ENCODE data around the gene AKR7A3.

AKR7A3 gene

DNA sequence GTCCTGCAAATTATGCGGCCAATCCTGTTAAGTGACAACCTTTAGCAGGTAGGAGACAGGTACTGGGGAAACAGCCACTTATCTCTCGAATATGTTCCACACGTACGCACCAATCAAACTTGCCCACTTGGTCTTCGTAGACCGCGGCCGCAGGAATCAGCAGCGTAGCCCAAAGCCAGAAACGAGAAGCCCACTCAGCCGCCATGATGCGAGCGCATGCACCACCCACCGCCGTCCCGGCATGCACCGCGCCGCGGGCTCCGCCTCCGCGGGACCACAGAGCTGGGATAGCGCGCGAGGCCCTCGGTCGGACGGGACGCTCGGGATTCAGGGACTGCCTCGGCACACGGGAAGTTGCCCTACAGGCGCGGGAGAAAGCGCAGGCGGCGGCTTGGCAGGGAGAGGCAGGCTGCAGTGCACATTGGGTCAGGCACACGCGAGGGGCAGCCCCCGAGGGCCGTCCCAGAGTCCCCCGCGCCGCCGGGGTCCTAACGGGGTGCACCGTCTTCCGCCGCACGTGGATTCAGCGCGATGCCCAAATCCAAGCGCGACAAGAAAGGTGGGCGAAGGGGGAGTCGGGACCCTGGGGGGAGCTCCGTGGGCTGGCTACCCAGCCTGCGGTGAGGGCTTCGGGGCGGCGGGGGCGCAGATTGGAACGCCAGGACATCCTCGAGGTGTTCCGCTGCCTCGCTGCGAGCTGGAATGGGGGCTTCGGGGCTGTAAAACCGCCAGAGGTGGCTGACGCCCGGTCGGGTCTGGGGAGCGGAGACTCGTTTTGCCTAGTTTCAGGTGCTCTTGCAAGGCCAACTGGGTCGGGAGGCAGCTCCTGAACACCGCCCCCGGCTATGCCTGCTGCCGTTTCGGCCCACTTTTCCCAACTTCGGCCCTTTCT, 37.0 kb downstream of the AKR7A3 start, which contains the start of the genes EMC1 and MRTO4:
EMC1 (minus strand) TSS at position 220 of the 892 bp plus-strand sequence; CDS start at position 205, 15 bp downstream.
MRTO4 (plus strand) TSS at position 501 of the 892 bp plus-strand sequence; CDS start at position 532, 31 bp downstream.
- peak; percentile 85 for DNase-seq (ENCODE audit: low spot score)

DNA sequence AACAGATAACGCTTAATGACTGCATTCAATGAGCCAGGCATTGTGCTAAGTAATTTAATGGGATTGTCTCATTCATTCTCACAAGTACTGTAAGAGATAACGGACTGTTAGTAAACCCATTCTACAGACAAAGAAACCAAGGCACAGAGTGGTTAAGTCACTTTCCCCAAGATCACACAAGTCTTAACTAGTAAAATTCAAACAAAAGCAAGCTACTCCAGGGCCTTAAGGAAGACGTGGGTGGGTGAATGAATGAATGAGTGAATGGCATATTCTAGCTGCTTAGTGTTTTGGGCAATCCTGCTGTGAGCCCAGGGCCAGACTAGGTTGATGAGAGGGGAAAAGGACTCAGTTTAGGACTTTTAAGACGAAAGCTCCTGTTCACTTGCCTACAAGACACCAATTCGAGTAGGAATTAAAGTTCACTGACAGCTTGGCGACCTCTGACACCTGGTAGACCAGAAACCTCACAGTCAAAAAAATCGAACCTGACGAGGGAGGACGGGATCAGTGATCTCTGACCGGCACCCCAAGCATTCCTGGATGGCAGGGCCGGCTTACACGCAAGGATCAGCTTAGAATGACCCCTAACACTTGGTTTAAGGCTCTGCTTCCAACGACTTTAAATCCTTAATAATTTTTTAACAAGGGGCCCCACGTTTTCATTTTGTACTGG, 37.8 kb downstream of the AKR7A3 start:
- DNase-seq (ENCODE audit: low spot score): no peak

DNA sequence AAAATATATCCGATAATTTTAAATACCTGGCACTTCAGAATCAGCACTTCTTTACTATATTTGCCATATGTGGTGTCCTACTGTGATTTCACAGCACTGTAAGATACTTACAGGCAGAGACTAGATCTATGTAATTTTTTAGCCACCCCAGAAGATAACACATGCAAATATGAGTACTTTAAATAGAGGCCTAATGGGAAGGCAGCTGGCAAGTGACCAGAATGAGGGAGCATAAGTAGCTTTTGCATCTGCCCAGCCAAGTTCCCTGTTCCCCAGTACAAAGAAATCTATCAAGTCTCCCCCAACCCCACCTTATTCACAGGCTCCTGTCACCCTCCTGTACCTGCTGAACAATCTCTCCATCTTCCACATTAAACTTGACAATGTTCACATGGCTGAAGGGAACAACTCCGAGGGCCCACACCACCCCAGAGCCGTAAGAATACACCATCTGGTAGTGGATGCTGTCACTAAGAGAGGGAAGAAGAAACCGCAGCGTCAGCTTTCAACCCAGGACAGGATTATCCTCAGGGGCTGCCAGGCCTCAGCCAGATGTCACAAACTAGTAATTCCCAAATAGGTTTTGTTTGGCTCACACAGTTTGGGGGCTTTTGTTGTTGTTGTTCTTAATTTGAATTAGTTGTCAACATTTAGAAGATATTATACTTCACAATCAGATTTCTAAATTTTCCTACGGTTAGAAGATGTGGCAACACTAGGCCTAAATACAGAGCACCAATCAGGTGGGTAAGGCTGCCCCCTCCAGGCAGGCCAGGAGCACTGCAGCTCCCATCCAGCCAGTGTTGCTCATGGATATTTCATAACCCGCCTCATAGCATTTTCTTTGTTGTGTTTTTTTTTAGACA, 47.7 kb downstream of the AKR7A3 start:
- DNase-seq (ENCODE audit: low spot score): peak; percentile 70

DNA sequence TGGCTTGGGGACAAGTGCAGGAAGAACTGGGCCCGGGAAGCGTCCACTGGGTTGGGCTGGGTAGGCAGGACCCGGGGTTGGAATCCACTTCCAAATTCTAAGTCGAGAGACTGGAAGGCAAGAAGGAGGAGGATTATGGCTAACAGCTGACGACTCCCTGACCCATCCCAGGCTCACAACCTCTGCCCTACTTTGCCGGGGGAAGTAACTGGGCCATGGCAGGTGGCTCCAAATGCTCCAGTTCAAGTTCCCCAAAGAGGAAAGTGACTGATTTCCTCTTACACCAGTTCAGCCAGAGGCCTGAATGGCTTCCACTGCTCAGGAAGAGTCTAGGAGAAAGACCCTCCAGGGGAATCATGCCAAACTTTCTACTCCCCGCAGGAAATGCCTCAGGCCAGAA, 48.7 kb downstream of the AKR7A3 start:
- DNase-seq (ENCODE audit: low spot score): no peak

DNA sequence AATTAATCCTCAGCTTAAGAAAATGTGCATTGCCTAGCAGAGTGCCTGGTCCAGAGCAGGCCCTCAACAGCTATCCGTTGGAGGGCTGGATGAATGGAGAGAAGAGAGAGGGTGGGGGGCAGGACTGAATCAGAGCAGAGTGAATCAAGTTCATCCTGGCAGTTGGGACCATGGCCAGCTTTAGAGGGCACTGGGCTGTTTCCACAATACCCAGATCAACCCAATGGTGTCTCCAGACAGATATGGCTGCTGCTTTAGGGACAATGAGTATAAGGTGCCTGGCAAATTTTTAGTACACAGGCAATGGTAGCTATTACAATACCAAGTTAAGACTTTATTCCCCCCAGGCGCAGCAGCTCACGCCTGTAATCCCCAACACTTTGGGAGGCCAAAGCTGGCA, 54.3 kb downstream of the AKR7A3 start:
- DNase-seq (ENCODE audit: low spot score): no peak
